Gastrocnemius medialis (tissue), 4 donors: ENCODE measurements around the gene MFNG. TPM values are rescaled to one million over a fixed set of nuclear protein-coding genes. Genes with fewer than 3 reads are reported as not detected.

Experiments used
- ATAC-seq, 2 donors: fragments of 150-250 bp; one replicate each; pipeline ENCODE4 v1.9.1; 2016
- DNase-seq, 2 donors: peaks; one replicate each; pipeline ENCODE4 v3.0.0-alpha.2; 2019
- H3K27ac ChIP-seq, 4 donors: fragments of 200-600 bp; sonication (generic); 1 replicate in 1 of 4; 2 replicates in 3 of 4; pipeline ENCODE4 v1.5.1; 2016 to 2018; ENCODE audit warnings: mild to moderate bottlenecking in 2 of 4, moderate library complexity in 1 of 4
- H3K27me3 ChIP-seq, 3 donors: fragments of 200-600 bp; sonication (generic) in 2 of 3; 1 replicate in 1 of 3; 2 replicates in 2 of 3; pipeline versions ENCODE4 v1.5.1 to v1.6.0; 2016 to 2019; ENCODE audit warnings: mild to moderate bottlenecking in 1 of 3, moderate library complexity in 1 of 3
- H3K36me3 ChIP-seq, 2 donors: fragments of 200-600 bp; sonication (generic) in 1 of 2; one replicate each; pipeline ENCODE4 v1.5.1; 2017 to 2018
- H3K4me1 ChIP-seq, 2 donors: fragments of 200-600 bp; sonication (generic) in 1 of 2; one replicate each; pipeline ENCODE4 v1.5.1; 2016 to 2017; ENCODE audit warnings: mild to moderate bottlenecking in 2 of 2
- H3K4me3 ChIP-seq, 4 donors: fragments of 200-600 bp; sonication (generic) in 3 of 4; 1 replicate in 1 of 4; 2 replicates in 3 of 4; pipeline ENCODE4 v1.5.1; 2016 to 2019; ENCODE audit warnings: mild to moderate bottlenecking in 2 of 4
- H3K9me3 ChIP-seq, 3 donors: fragments of 200-600 bp; sonication (generic) in 2 of 3; 1 replicate in 1 of 3; 2 replicates in 2 of 3; pipeline ENCODE4 v1.5.1; 2016 to 2019
- CTCF ChIP-seq, 5 experiments: fragments of 450-650 bp in 3 of 5; fragments of 200-600 bp in 2 of 5; sonication (generic) in 2 of 5; IDR thresholded peaks in 4 of 5; conservative IDR thresholded peaks in 1 of 5; 1 replicate in 4 of 5; 2 replicates in 1 of 5; pipeline ENCODE4 v1.5.1; 2016 to 2019; ENCODE audit warnings: antibody characterized with exemption in 5 of 5, mild to moderate bottlenecking in 3 of 5, moderate library complexity in 3 of 5
- POLR2A ChIP-seq, 2 donors: fragments of 450-650 bp; IDR thresholded peaks; one replicate each; pipeline ENCODE4 v1.6.1; 2017; ENCODE audit warnings: antibody characterized with exemption in 2 of 2, mild to moderate bottlenecking in 2 of 2, moderate library complexity in 2 of 2
- in situ Hi-C, 4 donors: fragments of 200-750 bp; cut with MboI; loops; one replicate each; pipeline versions ENCODE4 v1.15.0 to v1.8.0; 2017; ENCODE audit warnings: low sequenced_read_pairs in 4 of 4
- intact Hi-C: fragments of 100-400 bp; cut with DNase I; formaldehyde crosslinking; loops from one replicate; pipeline ENCODE4 v1.15.1; 2023; ENCODE audit warnings: low total_unique reads
- total RNA-seq, 4 donors: library from RNA; depleted of rRNA; stranded (reverse); fragments of >200 nt; gene quantifications; one replicate each; pipeline versions ENCODE4 v1.1.0 to v1.2.3, GENCODE V29; 2016

MFNG gene
- total RNA-seq = 1 to 10 TPM; 2.4 to 7.0 (median 5.2) TPM

DNA sequence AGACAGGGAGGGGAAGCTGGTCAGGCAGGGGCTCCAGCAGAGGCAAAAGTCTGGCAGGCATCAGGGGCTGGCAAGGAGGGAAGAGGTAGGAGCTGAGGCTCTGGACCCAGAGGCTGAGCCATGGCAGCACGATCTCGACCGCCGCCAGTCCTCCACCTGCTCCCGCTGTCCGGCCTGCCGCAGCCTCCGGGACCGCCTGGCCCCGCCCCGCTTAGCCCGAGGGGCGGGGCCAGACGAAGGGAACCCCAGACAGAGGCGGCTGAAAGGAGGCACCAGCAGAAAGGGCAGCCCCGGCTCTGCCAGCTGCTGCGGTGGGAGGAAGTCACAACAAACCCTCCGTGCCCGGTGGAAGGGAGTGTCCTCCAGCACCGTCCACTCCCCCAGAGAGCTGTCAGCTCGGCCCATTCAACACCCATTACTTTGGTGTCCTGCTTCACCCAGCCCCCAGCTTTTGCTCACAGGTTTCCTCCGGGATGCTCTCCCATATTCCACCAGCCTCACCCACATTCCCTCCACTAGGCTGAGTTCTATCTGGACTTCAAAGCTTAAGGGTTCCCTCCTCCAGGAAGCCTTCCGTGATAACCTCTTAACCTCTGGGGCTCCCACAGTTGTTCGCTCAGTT, at the start of gene MFNG:
MFNG (minus strand) TSS at position 161 of the 622 bp plus-strand sequence. CDS start 207 bp downstream, outside the sequence.
- TF ChIP-seq POLR2A (IDR thresholded peaks at IDR 0.05) = peak in 1 of 2 donors; percentile 17
- TF ChIP-seq CTCF (IDR thresholded peaks at IDR 0.05 in 4 of 5, conservative IDR thresholded peaks at IDR 0.05 in 1 of 5) = no peak
- peak within 1 kb of the TSS; percentile 31 to 53 (median 43) for H3K4me3 ChIP-seq
- peaks cover 0 to 8% (median 3%) of the 10 kb centered on the region in 3 donors for H3K27me3 ChIP-seq
- peak within 1 kb of the TSS; percentile 51 to 74 (median 67) for H3K27ac ChIP-seq
- H3K36me3 ChIP-seq = no peaks in the 10 kb centered on the region
- peak; percentile 45 to 58 for DNase-seq
- peak; percentile 62 to 65 for ATAC-seq
- intact Hi-C loops = no loop called here
- in situ Hi-C loops = no loop called here
- H3K4me1 ChIP-seq = peaks cover 5 to 16% of the 10 kb centered on the region in 2 donors
- H3K9me3 ChIP-seq = no peaks in the 10 kb centered on the region

DNA sequence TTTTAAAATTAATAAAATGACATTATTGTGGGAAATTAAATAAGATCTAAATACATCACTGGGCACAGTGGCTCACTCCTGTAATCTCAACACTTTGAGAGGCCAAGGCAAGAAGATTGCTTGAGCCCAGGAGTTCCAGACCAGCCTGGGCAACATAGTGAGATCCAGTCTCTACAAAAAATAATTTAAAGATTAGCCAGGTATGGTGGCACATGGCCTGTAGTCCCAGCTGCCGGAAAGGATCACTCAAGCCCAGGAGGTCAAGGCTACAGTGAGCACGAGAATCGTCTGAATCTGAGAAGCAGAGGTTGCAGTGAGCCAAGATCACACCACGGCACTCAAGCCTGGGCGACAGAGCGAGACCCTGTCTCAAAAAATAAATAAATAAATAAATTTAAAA, 49.0 kb upstream of the MFNG start:
- in situ Hi-C loops (loop anchor here in 2 of 4 donors (5.0 to 10.0 kb wide), 2 partner anchors 37 to 60 kb away; no protein-coding TSS in a partner anchor), intact Hi-C loops (no loop called here)
- no peaks in the 10 kb centered on the region for H3K27me3 ChIP-seq
- no peaks in the 10 kb centered on the region for H3K36me3 ChIP-seq
- H3K27ac ChIP-seq = no peak overlapping the region
- no peak overlapping the region for H3K4me3 ChIP-seq
- ATAC-seq = no peak
- TF ChIP-seq POLR2A (IDR thresholded peaks at IDR 0.05) (no peak), CTCF (IDR thresholded peaks at IDR 0.05 in 4 of 5, conservative IDR thresholded peaks at IDR 0.05 in 1 of 5) (no peak)
- H3K9me3 ChIP-seq = no peaks in the 10 kb centered on the region
- no peak for DNase-seq
- no peaks in the 10 kb centered on the region for H3K4me1 ChIP-seq

- no peak for TF ChIP-seq POLR2A (IDR thresholded peaks at IDR 0.05)
- TF ChIP-seq CTCF (IDR thresholded peaks at IDR 0.05 in 4 of 5, conservative IDR thresholded peaks at IDR 0.05 in 1 of 5) = no peak
- DNase-seq (no peak), ATAC-seq (no peak)
- in situ Hi-C loops (loop anchor here in 1 of 4 donors (10.0 kb wide), 1 partner anchor 60 kb away; no protein-coding TSS in a partner anchor), intact Hi-C loops (no loop called here)
- Histone ChIP-seq H3K4me1 (no peaks in the 10 kb centered on the region), H3K4me3 (no peak overlapping the region), H3K36me3 (no peaks in the 10 kb centered on the region), H3K9me3 (no peaks in the 10 kb centered on the region), H3K27ac (no peak overlapping the region), H3K27me3 (no peaks in the 10 kb centered on the region)
Observed at GRCh38 chr22:37534445-37534844, 48.3 kb upstream of the MFNG start.

DNA sequence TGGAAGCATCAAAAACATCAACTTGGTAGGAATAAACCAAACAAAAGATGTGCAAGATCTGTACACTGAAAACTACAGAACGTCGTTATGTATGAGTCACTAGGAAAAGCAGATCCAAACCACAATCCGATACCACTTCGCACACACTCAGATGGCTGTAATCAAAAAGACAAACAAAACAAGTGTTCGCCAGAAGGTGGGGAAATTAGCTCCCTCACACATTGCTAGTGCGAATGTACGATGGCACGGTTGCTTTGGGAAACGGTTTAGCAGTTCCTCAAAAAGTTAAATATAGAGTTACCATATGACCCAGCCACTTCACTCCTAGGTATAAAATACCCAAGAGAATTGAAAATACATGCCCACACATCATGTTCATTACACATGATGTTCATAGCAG, 47.8 kb upstream of the MFNG start:
- no peaks in the 10 kb centered on the region for H3K27me3 ChIP-seq
- no peak overlapping the region for H3K4me3 ChIP-seq
- in situ Hi-C loops = loop anchor here in 1 of 4 donors (10.0 kb wide), 1 partner anchor 61 kb away; no protein-coding TSS in a partner anchor
- no peak for DNase-seq
- intact Hi-C loops = no loop called here
- no peak overlapping the region for H3K27ac ChIP-seq
- H3K9me3 ChIP-seq = no peaks in the 10 kb centered on the region
- no peaks in the 10 kb centered on the region for H3K4me1 ChIP-seq
- no peak for TF ChIP-seq POLR2A (IDR thresholded peaks at IDR 0.05)
- no peak for TF ChIP-seq CTCF (IDR thresholded peaks at IDR 0.05 in 4 of 5, conservative IDR thresholded peaks at IDR 0.05 in 1 of 5)
- no peak for ATAC-seq
- H3K36me3 ChIP-seq = no peaks in the 10 kb centered on the region
